ENCODE results near the gene HSP90AA1.

DNA sequence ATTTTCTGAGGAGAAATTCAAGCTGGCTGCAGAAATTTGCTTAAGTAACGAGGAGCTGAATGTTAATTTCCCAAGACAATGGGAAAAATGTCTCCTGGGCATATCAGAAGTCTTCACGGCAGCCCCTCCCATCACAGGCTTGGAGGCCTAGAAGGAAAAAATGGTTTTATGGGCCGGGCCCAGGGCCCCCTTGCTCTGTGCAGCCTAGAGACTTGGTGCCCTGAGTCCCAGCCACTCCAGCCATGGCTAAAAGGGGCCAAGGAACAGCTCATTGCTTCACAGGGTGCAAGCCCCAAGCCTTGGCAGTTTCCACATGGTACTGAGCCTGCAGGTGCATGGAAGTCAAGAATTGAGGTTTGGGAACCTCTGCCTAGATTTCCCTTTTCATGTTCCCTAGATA is 24.3 kb upstream of the HSP90AA1 start:
- no peak for TF ChIP-seq YY1 (IDR thresholded peaks at IDR 0.05; ENCODE audit: low read depth)
- no peak for TF ChIP-seq CEBPB (IDR thresholded peaks at IDR 0.05)
- TF ChIP-seq FOXM1 (IDR thresholded peaks at IDR 0.05; ENCODE audit: borderline replicate concordance, low read depth) = no peak
- no peak for TF ChIP-seq TEAD4 (IDR thresholded peaks at IDR 0.05)
- TF ChIP-seq, protein P1, sequence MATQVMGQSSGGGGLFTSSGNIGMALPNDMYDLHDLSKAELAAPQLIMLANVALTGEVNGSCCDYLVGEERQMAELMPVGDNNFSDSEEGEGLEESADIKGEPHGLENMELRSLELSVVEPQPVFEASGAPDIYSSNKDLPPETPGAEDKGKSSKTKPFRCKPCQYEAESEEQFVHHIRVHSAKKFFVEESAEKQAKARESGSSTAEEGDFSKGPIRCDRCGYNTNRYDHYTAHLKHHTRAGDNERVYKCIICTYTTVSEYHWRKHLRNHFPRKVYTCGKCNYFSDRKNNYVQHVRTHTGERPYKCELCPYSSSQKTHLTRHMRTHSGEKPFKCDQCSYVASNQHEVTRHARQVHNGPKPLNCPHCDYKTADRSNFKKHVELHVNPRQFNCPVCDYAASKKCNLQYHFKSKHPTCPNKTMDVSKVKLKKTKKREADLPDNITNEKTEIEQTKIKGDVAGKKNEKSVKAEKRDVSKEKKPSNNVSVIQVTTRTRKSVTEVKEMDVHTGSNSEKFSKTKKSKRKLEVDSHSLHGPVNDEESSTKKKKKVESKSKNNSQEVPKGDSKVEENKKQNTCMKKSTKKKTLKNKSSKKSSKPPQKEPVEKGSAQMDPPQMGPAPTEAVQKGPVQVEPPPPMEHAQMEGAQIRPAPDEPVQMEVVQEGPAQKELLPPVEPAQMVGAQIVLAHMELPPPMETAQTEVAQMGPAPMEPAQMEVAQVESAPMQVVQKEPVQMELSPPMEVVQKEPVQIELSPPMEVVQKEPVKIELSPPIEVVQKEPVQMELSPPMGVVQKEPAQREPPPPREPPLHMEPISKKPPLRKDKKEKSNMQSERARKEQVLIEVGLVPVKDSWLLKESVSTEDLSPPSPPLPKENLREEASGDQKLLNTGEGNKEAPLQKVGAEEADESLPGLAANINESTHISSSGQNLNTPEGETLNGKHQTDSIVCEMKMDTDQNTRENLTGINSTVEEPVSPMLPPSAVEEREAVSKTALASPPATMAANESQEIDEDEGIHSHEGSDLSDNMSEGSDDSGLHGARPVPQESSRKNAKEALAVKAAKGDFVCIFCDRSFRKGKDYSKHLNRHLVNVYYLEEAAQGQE (IDR thresholded peaks at IDR 0.05; ENCODE audit: low read depth) = no peak
- TF ChIP-seq TAF1 (IDR thresholded peaks at IDR 0.05; ENCODE audit: low read depth) = no peak
- no peak for TF ChIP-seq RAD21 (IDR thresholded peaks at IDR 0.05; ENCODE audit: low read depth)
